ENCODE results near the gene PRCD. TPM values are rescaled to one million over a fixed set of nuclear protein-coding genes. Genes with fewer than 3 reads are reported as not detected.

The PRCD gene
- total RNA-seq, 1 donor from 2014 or later: 3.3 TPM

GRCh38 chr17:76498876-76499251 lies 41.0 kb upstream of the PRCD start:
- peak overlapping the region; percentile 80 for H3K4me3 Mint-ChIP-seq
- peaks cover 11% of the 10 kb centered on the region for H3K27me3 Mint-ChIP-seq
- no peak for DNase-seq (ENCODE audit: extremely low spot score, unreplicated experiment)
- H3K4me1 Mint-ChIP-seq (ENCODE audit: unreplicated experiment): peaks cover 35% of the 10 kb centered on the region
- no peak overlapping the region for H3K27ac Mint-ChIP-seq
- H3K36me3 Mint-ChIP-seq: no peaks in the 10 kb centered on the region
- no peak for TF ChIP-seq CTCF (conservative IDR thresholded peaks at IDR 0.05)
- no peaks in the 10 kb centered on the region for H3K9me3 Mint-ChIP-seq

GRCh38 chr17:76499267-76499667 lies 40.6 kb upstream of the PRCD start:
- Mint-ChIP-seq H3K4me3 (peak overlapping the region; percentile 80), H3K36me3 (no peaks in the 10 kb centered on the region), H3K27ac (no peak overlapping the region), H3K9me3 (no peaks in the 10 kb centered on the region), H3K27me3 (peaks cover 14% of the 10 kb centered on the region), H3K4me1 (ENCODE audit: unreplicated experiment) (peaks cover 35% of the 10 kb centered on the region)
- no peak for TF ChIP-seq CTCF (conservative IDR thresholded peaks at IDR 0.05)
- DNase-seq (ENCODE audit: extremely low spot score, unreplicated experiment): no peak

- Mint-ChIP-seq H3K36me3 (no peaks in the 10 kb centered on the region), H3K27me3 (peaks cover 14% of the 10 kb centered on the region), H3K4me3 (peak overlapping the region; percentile 82), H3K4me1 (ENCODE audit: unreplicated experiment) (peaks cover 35% of the 10 kb centered on the region), H3K27ac (peak overlapping the region; percentile 53), H3K9me3 (no peaks in the 10 kb centered on the region)
- TF ChIP-seq CTCF (conservative IDR thresholded peaks at IDR 0.05): no peak
- DNase-seq (ENCODE audit: extremely low spot score, unreplicated experiment): no peak
These were observed 39.6 kb upstream of the PRCD start for GRCh38 chr17:76500074-76500746.

GRCh38 chr17:76500747-76501017 lies 39.2 kb upstream of the PRCD start:
- Mint-ChIP-seq H3K4me1 (ENCODE audit: unreplicated experiment) (peaks cover 35% of the 10 kb centered on the region), H3K4me3 (peak overlapping the region; percentile 82), H3K9me3 (no peaks in the 10 kb centered on the region), H3K27me3 (peaks cover 14% of the 10 kb centered on the region), H3K27ac (no peak overlapping the region), H3K36me3 (no peaks in the 10 kb centered on the region)
- DNase-seq (ENCODE audit: extremely low spot score, unreplicated experiment): no peak
- no peak for TF ChIP-seq CTCF (conservative IDR thresholded peaks at IDR 0.05)

- no peaks in the 10 kb centered on the region for H3K9me3 Mint-ChIP-seq
- no peaks in the 10 kb centered on the region for H3K36me3 Mint-ChIP-seq
- DNase-seq (ENCODE audit: extremely low spot score, unreplicated experiment): peak; percentile 93
- H3K27me3 Mint-ChIP-seq: peaks cover 14% of the 10 kb centered on the region
- peak within 1 kb of the TSS; percentile 87 for H3K4me3 Mint-ChIP-seq
- H3K27ac Mint-ChIP-seq: peak within 1 kb of the TSS; percentile 73
- TF ChIP-seq CTCF (conservative IDR thresholded peaks at IDR 0.05): no peak
- peaks cover 35% of the 10 kb centered on the region for H3K4me1 Mint-ChIP-seq (ENCODE audit: unreplicated experiment)
These were observed 38.6 kb upstream of the PRCD start, which contains the start of gene RHBDF2 for GRCh38 chr17:76501018-76501826. TSS of gene RHBDF2 (minus strand) at chr17:76501423. CDS start at chr17:76481524, 19,899 bp downstream.
